Measurements from ENCODE around the gene OGFOD3.
"Not testable (repeated sequence)": the region's sequence is repeated elsewhere in the genome, so short reads cannot be mapped to it uniquely, and the experiment has no call there.

Gene OGFOD3

GRCh38 chr17:82388223-82388921, 30.0 kb downstream of the OGFOD3 start:
- no peak for DNase-seq (ENCODE audit: low read depth in 2 of 2)

GRCh38 chr17:82387705-82388106, 30.7 kb downstream of the OGFOD3 start:
- DNase-seq (ENCODE audit: low read depth in 2 of 2): no peak

GRCh38 chr17:82386881-82387704, 31.3 kb downstream of the OGFOD3 start:
- no peak for DNase-seq (ENCODE audit: low read depth in 2 of 2)

- no peak for DNase-seq (ENCODE audit: low read depth in 2 of 2)
These were observed 32.0 kb downstream of the OGFOD3 start for GRCh38 chr17:82386255-82386831.

- no peak for DNase-seq (ENCODE audit: low read depth in 2 of 2)
These were observed 32.7 kb downstream of the OGFOD3 start for GRCh38 chr17:82385559-82386254.

GRCh38 chr17:82384730-82385481, 33.5 kb downstream of the OGFOD3 start:
- DNase-seq (ENCODE audit: low read depth in 2 of 2): no peak

GRCh38 chr17:82384051-82384729, 34.2 kb downstream of the OGFOD3 start:
- DNase-seq (ENCODE audit: low read depth in 2 of 2): no peak

GRCh38 chr17:82383411-82383810, 35.0 kb downstream of the OGFOD3 start:
- no peak for DNase-seq (ENCODE audit: low read depth in 2 of 2)

- DNase-seq (ENCODE audit: low read depth in 2 of 2): no peak
These were observed 35.5 kb downstream of the OGFOD3 start for GRCh38 chr17:82382933-82383255.

- DNase-seq (ENCODE audit: low read depth in 2 of 2): not testable (repeated sequence)
These were observed 36.0 kb downstream of the OGFOD3 start for GRCh38 chr17:82382220-82382932.

GRCh38 chr17:82381703-82382009, 36.7 kb downstream of the OGFOD3 start:
- DNase-seq (ENCODE audit: low read depth in 2 of 2): not testable (repeated sequence)

GRCh38 chr17:82380860-82381702, 37.3 kb downstream of the OGFOD3 start:
- DNase-seq (ENCODE audit: low read depth in 2 of 2): no peak

- DNase-seq (ENCODE audit: low read depth in 2 of 2): no peak
These were observed 39.7 kb downstream of the OGFOD3 start for GRCh38 chr17:82378741-82379021.

- DNase-seq (ENCODE audit: low read depth in 2 of 2): no peak
These were observed 40.3 kb downstream of the OGFOD3 start for GRCh38 chr17:82377924-82378740.

GRCh38 chr17:82377294-82377693, 41.1 kb downstream of the OGFOD3 start:
- not testable (repeated sequence) for DNase-seq (ENCODE audit: low read depth in 2 of 2)

- no peak for DNase-seq (ENCODE audit: low read depth in 2 of 2)
These were observed 42.2 kb downstream of the OGFOD3 start for GRCh38 chr17:82376042-82376730.

- DNase-seq (ENCODE audit: low read depth in 2 of 2): no peak
These were observed 42.9 kb downstream of the OGFOD3 start for GRCh38 chr17:82375359-82376041.

Measured in stimulated activated CD8-positive, alpha-beta memory T cell treated with anti-CD3 and anti-CD28 coated beads, Interleukin-2, amount 100 ng/mL, for 1 hour (primary cell).